ENCODE data around the gene SPTA1. TPM values are rescaled to one million over a fixed set of nuclear protein-coding genes. Genes with fewer than 3 reads are reported as not detected.

The SPTA1 gene
- total RNA-seq, 2 experiments from 2014 or later = 0.31 TPM; not detected in 1

GRCh38 chr1:158728510-158729225, 42.2 kb upstream of the SPTA1 start:
- no peaks in the 10 kb centered on the region for H3K4me1 Mint-ChIP-seq (ENCODE audit: low read depth)
- peaks cover 19% of the 10 kb centered on the region for H3K27me3 Mint-ChIP-seq
- intact Hi-C loops (cut with micrococcal nuclease) = no loop called here
- POLR2A ChIA-PET = no interaction called here
- CTCF ChIA-PET = no interaction called here
- DNase-seq = no peak
- TF ChIP-seq CTCF (IDR thresholded peaks at IDR 0.05) = no peak
- no peak for ATAC-seq
- no peak overlapping the region for H3K4me3 Mint-ChIP-seq
- H3K36me3 Mint-ChIP-seq (ENCODE audit: low read depth) = no peaks in the 10 kb centered on the region
- no peaks in the 10 kb centered on the region for H3K9me3 Mint-ChIP-seq
- no peak overlapping the region for H3K27ac Mint-ChIP-seq

GRCh38 chr1:158724442-158724841, 37.9 kb upstream of the SPTA1 start:
- Mint-ChIP-seq H3K36me3 (ENCODE audit: low read depth) (no peaks in the 10 kb centered on the region), H3K27me3 (peaks cover 25% of the 10 kb centered on the region), H3K4me3 (no peak overlapping the region), H3K4me1 (ENCODE audit: low read depth) (no peaks in the 10 kb centered on the region), H3K9me3 (no peaks in the 10 kb centered on the region), H3K27ac (no peak overlapping the region)
- no peak for DNase-seq
- intact Hi-C loops (cut with micrococcal nuclease) = no loop called here
- no peak for ATAC-seq
- ChIA-PET CTCF (no interaction called here), POLR2A (no interaction called here)
- TF ChIP-seq CTCF (IDR thresholded peaks at IDR 0.05) = no peak

- ChIA-PET POLR2A (no interaction called here), CTCF (no interaction called here)
- ATAC-seq (no peak), DNase-seq (no peak)
- Mint-ChIP-seq H3K4me3 (no peak within 1 kb of the TSS), H3K4me1 (ENCODE audit: low read depth) (peaks cover 8% of the 10 kb centered on the region), H3K9me3 (no peaks in the 10 kb centered on the region), H3K27me3 (peaks cover 31% of the 10 kb centered on the region), H3K27ac (no peak within 1 kb of the TSS), H3K36me3 (ENCODE audit: low read depth) (no peaks in the 10 kb centered on the region)
- no peak for TF ChIP-seq CTCF (IDR thresholded peaks at IDR 0.05)
- intact Hi-C loops (cut with micrococcal nuclease) = no loop called here
These were observed 34.1 kb upstream of the SPTA1 start, which contains the start of gene OR6K3 for GRCh38 chr1:158720620-158721019. OR6K3 (minus strand) TSS chr1:158720720; CDS start chr1:158718115, 2,605 bp downstream.

- ATAC-seq (no peak), DNase-seq (no peak)
- TF ChIP-seq CTCF (IDR thresholded peaks at IDR 0.05) = no peak
- Mint-ChIP-seq H3K9me3 (no peaks in the 10 kb centered on the region), H3K27ac (no peak overlapping the region), H3K4me1 (ENCODE audit: low read depth) (peaks cover 8% of the 10 kb centered on the region), H3K4me3 (no peak overlapping the region), H3K27me3 (peaks cover 31% of the 10 kb centered on the region), H3K36me3 (ENCODE audit: low read depth) (no peaks in the 10 kb centered on the region)
- ChIA-PET POLR2A (no interaction called here), CTCF (interaction anchor here (1.1 kb wide), 1 partner anchor 279 kb away, joined by 3 read pairs; no protein-coding TSS in a partner anchor)
- intact Hi-C loops (cut with micrococcal nuclease) = no loop called here
These were observed 33.1 kb upstream of the SPTA1 start for GRCh38 chr1:158719664-158720063.

- Mint-ChIP-seq H3K4me3 (no peak overlapping the region), H3K27me3 (peaks cover 28% of the 10 kb centered on the region), H3K27ac (no peak overlapping the region), H3K9me3 (no peaks in the 10 kb centered on the region), H3K4me1 (ENCODE audit: low read depth) (peaks cover 8% of the 10 kb centered on the region), H3K36me3 (ENCODE audit: low read depth) (no peaks in the 10 kb centered on the region)
- ChIA-PET CTCF (no interaction called here), POLR2A (no interaction called here)
- no peak for ATAC-seq
- no peak for TF ChIP-seq CTCF (IDR thresholded peaks at IDR 0.05)
- intact Hi-C loops (cut with micrococcal nuclease) = no loop called here
- no peak for DNase-seq
These were observed 30.8 kb upstream of the SPTA1 start for GRCh38 chr1:158717344-158717743.

Data from activated CD8-positive, alpha-beta T cell treated with anti-CD3 and anti-CD28 coated beads for 36 hours (primary cell).